HG03342 (cell line): Measurements from ENCODE around the gene OSCP1.

Experiments
- ATAC-seq: cut with Tn5 transposase; IDR thresholded peaks from one replicate; pipeline ENCODE4 v1.9.1; 2021; ENCODE audit warnings: mild to moderate bottlenecking, moderate library complexity; ENCODE audit not compliant: unreplicated experiment

Gene OSCP1

DNA sequence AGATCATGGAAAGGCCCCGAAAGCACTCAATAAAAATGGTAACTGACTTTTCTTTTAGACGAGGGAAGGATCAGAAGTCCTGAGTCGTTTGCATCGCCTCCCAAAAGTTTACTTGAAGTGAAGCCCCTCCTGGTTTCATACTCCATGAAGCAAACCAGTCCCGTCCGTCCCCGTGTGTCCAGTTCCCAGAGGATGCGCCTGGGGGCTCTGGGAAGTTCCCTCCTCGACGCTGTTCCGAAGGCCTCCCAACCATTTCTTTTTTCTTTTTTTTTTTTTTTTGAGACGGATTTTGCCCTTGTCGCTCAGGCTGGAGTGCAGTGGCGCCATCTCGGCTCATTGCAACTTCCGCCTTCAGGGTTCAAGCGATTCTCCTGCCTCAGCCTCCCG lies 661 bp upstream of the OSCP1 start:
- ATAC-seq = no peak

DNA sequence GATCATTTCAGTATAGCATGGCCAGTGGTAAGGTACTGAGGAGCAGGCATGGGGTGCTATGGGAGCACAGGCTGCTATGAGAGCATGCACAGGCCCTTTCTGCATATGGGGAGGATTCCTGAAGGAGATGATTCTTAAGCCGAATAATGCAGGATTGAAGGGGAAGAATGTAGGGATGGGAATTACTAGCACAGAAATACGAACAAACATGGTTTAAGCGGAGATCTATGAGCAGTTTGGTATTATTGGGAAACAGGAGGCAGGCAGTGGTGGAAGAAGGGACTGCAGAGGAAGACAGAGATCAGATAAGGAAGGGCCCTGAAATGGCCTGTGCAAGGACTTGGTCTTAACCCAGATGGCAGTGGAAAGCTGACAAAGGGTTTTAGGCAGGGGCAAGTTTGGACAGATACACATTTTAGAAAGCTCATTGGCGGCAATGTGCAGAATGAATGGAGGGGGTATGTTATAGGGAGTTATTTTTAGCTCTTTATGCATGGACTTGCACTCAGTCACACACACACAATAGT lies 1.7 kb downstream of the OSCP1 start:
- ATAC-seq = no peak

DNA sequence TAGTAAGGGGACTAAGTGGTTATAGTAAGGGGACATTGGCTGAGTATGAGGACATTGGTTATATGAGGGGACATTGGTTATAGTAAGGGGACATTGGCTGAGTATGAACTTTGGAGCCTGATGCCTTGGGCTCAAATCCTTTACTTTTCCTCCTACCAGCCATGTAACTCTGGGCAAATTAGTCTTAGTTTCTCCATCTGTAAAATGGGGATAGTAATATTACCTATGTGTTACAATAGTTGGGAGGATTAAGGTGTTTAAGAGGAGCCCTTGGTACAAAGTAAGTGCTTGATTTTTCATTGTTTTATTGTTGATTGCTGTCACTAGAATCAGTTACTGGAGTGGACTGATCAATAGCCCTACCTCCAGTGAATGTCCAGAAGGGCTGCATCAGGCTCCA lies 2.8 kb downstream of the OSCP1 start:
- ATAC-seq = no peak

DNA sequence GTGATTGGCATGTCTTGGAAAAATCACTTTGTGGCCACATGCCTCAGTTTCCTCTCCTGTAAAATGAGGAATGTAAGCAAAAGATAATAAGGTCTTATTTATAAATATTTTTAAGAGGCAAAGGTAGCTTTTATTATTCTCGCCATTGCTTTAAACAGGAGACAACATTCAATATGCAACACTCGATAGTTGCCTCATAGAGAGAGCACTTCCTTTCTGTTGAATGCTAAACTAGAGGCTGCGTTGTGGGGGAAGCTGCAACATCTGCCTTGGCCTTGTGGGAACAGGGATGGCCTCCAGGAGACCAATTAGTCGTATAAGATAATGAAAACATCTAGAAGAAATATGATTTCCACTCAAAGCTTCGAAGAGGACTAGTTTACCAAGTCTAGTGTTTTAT lies 3.5 kb downstream of the OSCP1 start:
- no peak for ATAC-seq

DNA sequence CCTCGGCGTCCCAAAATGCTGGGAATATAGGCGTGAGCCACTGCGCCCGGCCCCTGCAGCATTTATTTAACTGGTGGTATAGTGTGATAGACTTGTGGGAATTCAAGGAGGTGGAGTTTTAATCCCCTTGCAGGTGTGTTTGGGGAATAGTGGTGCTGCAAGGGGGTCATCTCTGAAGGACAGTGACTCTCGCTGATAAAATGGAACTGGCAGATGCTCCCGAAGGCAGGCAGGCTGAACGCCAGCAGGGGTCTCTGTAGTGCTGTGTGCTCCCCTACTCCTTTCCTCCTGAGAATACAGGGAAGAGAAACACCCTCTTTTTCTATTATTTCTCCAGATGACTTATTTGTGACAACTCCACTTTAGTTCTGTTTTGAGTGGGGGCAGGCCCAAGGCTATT lies 4.0 kb downstream of the OSCP1 start:
- no peak for ATAC-seq

DNA sequence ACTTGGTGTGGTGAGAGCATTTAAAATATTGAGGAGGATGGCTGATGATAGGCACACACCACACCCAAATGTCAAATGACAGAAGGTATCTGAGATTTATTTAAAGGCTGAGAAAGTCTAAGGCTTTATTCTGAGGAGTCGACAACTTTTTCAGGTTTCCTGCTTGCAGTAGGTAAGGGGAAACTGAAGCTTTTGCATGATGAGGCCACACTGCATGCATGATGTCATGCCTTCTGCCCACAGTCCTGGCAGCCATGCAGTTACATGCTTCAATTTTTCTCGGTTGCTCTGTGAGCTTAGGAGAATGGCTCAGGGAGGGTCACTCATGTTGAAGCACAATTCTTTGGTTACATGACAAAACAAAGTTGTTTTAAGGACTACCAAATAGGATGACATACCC lies 7.0 kb downstream of the OSCP1 start:
- ATAC-seq = no peak

DNA sequence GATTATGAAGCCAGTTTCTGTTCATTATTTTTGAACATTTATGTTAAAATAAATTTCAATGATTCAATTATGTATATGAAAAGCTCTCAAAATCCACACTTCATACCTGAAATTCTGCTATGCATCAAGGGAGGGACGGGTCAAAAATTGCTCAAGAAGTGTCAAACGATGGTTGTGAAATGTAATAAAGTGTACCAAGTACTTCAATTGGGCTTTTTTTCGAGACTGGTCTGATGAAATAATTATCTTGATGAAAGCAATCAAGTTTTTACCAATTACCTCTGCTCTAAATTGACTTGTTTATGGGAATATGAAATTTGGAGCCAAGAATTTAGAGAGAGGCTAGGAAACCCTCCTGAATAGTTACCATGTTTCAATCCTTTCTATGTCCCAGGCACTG lies 7.9 kb downstream of the OSCP1 start:
- no peak for ATAC-seq

DNA sequence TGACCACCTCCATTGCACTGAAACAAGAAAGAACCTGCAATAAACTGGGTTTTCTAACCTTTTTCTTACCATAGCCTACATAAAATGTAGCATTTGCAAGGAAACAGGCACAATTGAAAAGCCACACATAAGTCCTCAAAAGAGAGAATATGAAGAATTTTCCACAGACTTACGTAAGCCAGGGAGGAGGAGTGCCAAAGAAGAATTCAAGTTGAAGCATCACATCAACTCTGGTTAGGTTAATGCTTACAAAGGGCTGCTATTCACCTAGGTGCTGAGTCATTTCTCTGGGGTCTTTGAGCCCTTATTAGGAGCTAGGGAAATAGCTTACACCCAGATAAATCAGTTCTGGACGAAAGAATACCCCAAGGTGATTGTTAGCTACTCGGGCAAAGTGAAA lies 9.6 kb downstream of the OSCP1 start:
- ATAC-seq = no peak

DNA sequence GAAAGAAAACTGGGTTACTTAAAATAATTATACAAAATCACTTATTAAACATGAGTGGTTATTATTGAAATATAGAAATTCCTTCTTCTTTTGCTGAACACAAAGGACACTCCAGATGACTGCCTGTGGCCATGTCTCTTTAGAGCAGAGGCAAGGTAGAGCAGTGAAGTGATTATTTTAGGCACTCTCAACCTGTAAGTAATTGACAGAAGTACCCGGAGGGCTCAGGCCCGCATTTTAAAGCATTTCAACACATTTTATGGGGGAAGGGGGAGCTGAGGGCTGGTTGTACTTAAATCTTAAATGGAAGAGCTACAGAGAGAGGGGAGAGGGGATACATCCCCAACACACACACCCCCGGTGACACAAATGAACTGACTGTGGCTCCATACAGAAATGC lies 10.2 kb downstream of the OSCP1 start:
- ATAC-seq = no peak

DNA sequence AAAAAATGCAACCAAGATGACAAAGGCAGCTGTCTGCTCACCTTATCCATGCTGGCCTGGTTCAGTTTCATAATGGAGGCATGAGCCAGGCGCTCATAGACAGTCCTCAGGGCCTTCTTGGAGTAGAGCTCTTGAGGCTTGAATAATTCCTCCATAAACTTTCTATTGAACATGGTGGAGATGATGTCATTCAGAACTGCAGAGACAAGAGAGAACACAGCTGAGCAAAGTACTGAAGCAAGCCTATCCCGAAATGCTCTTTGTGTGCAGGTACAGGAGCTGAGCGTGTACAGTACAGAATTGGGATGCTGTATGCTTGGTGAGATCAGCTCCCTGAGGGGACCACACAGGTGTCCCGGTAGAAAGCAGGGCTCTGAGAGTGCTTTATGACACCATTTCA lies 11.5 kb downstream of the OSCP1 start:
- ATAC-seq = no peak

DNA sequence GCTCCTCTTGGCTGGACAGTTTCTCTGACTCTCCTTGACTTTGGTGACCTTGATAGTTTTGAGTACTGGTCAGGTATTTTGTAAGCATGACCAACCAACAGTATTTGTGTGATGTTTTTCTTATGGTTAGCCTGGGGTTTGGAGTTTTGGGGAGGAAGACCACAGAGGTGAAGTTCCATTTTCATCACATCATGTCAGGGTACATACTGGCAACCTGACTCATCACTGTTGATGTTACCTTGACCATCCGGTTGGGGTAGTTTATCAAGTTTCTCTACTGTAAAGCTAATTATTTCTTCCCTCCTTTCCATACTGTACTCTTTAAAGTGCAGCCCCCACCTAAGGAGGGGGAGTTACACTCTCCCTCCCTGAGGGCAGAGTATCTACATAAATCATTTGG lies 13.4 kb downstream of the OSCP1 start:
- no peak for ATAC-seq

DNA sequence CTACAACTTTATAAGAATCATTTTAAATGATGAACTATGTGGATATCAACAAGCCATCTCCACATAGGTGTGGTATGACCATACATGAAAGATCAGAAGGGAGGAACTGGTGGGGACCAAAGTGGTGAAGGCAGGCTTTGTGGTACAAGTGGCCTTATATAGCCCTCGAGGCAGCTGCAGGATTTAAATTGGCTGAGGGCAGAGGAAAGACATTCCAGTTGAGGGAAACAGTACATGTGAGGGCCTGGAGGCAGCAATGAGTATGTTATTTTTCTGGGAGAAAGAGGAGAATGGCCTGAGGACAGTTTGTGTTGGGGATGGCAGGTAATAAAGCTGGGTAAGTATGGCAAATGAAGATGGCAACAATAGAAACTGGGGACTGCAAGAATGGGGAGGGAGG lies 17.1 kb downstream of the OSCP1 start:
- ATAC-seq = no peak

DNA sequence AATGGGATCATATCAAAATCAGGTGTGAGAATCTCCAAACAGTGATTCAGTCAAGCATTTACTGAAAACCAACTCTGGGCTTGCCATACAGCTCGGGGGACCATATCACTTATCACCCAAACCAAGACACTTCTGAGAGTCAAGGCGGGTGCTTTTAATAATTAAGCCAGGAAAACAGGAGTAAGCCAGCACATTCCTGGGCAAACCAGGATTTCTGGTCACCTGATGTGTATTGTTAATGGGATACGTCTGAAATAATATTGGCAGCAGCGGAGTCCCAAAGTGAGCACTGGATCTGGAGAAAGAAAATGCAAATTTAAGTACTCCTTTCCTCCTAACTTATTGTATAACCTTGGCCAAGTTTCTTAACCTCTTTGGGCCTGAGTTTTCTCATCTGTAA lies 17.6 kb downstream of the OSCP1 start:
- ATAC-seq = no peak

DNA sequence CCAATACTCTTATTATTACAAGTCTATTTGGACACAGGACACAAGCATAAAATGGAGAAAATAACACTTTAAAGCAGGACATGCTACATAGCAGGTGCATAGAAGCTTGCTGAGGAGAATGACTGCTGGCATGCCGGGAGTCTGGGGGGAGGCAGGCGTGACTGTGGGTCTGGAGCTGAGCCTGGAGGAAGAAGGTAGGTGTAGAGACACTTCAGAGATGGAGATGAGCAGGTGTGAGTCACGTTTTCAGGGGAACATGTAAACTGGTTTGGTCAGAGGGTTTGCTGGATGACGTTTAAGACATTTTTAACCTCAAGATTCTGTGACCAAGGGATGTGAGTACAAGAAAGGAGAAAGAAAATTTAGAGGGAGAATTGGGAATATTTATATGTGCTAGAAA lies 24.5 kb downstream of the OSCP1 start:
- no peak for ATAC-seq

DNA sequence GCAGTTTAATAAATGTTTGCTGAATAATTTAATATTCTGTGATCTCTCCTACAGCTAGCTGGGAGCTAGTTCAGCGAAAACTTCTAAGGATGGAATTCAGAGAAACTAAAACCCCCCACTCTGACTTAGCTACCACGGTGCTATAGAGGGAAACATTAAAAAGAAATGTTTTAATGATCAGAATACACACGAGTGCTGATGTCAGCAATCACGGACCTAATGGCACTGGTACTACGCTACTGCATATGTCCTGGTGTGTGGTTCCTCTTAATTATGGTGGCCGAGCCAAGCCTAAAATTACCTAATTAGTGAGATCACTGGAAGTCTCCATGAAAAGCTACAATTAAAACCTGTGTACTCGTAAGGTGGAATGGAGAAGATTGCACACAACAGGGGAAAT lies 28.6 kb downstream of the OSCP1 start:
- ATAC-seq = no peak

DNA sequence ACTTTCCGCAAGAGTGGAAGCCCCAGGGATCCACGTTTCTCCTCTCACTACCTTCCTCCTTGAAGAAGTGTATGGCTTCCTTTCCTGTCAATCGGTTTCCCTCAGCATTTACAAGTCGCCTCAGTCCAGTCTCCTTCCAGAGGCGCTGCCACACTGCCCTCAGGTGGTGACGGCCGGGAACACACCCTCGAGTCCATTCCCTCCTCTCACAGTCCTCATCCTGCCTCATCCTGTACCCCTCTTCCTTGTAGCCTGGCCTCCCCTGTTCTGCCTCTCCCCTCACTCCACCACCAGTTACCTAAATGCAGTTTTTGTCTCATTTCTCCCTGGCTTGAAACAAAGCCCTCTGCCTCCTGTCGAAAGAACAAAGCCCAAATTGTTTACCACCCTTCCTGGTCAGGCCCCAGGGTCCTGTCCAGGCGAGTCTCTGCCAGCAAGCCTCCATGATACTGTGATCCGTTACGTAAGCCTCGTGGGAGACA lies 29.4 kb downstream of the OSCP1 start:
- ATAC-seq = peak; percentile 67

DNA sequence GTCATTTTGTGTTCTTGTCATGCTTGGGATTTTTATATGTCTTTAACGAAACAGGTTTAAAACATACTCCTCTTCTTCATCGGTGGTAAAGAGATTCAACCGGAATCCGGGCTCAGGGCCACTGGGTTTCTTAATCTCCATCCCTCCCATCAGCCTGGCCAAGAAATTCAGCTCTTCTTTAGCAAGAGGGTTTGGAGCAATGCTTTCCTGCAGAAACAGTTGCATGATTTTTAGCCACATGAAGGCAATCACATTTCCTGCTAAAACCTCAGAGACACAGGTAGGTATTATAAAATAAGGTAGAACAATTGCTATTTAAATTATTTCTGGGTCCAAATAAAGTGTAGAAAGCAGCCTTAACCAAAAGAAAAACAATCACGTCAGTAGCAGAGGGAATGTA lies 29.8 kb downstream of the OSCP1 start:
- no peak for ATAC-seq

DNA sequence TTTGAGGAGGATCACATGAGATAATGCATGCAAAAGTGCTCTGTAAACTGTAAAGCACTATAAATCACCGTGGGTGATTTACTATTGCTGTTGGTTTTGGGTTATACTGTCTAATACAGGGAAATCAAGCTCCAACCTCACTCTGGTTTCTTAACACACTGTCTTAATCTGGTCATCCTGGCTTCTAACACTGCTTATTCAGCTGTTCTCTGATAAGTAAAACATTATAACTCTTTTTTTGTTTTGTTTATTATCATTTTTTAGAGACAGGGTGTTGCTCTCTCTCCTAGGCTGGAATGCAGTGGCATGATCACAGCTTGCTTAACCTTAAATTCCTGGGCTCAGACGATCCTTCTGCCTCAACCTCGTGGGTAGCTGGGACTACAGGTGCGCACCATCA lies 30.7 kb downstream of the OSCP1 start:
- ATAC-seq = no peak

DNA sequence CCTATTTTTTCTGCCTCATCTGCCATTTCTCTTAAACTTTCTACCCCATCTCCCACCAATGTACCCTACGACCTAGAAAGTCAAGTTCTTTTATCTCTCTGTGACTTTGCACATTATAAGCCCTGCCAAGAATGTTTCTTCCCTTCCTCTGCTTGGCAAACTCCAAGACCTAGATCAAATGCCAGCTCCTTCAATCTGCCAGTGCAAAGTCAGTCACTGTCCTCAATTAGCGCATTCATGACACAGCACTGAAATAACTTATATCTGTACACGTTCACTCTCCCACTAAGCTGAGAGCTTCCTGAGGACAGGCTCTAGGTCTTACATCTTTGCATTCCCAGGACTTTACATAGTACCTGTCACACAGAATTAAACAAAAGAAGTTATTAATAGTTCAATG lies 31.1 kb downstream of the OSCP1 start:
- ATAC-seq = no peak

DNA sequence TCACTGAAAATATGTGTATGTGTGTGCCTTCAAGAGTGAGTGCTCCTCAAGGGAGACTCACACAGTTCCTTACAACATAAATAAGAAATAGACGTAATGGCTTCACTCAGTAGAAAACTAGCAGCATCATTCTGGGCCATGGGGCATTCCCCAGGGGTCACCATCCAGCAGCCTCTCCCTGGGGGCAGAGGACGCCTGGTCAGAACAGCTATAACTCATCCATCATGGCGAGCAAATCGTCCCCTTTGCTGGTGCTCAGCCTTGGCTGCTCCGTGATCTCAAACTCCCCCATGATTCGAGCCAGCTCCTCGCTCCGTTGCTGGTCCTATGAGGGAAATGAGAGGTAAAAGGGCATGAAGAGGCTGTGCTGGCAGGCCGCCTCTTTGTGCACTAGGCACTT lies 32.3 kb downstream of the OSCP1 start:
- no peak for ATAC-seq

DNA sequence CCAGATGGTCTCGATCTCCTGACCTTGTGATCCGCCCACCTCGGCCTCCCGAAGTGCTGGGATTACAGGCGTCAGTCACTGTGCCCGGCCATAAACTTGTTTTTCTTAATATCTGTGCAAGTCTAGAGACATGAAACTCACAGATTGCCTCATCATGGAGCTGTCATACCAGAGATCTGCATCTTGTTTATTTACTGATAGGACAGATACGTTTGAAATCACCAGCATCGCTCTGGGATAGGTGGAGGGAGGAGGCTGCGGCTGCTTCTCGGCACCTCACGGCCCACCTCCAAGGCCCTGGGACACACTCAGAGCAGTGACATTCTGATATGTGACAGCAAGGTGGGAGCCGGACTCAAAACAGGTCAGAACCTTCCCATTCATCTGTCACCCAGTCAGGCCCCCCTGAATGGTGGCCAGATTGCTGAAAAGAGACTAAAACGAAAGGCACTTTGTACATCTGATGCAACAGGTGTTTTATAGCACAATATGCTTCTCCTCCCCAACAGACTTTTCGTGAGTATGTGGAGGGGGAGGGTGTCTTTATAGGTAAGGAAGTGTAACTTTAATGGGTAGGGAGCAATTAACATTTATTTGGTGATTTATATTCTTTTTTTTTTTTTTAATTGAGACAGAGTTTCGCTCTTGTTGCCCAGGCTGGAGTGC lies 34.5 kb downstream of the OSCP1 start:
- no peak for ATAC-seq

DNA sequence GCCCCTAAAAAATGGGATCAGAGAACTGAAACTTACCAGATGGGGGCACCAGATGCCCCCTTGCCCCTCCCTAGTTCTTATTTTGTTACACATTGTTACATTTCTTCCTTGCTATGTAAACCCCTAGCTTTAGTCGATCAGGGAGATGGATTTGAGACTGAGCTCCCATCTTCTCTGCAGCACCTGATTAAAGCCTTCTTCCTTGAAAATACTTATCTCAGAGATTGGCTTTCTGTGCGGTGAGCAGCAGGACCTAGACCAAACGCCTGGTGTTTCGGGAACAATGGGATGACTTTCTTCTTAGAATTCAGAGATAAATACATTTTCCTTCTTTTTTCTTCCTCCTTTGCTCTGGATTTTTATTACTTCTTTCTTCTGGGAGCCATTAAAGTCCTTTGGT lies 35.9 kb downstream of the OSCP1 start:
- no peak for ATAC-seq
